NCI-H2081 (cell line): Measurements from ENCODE around the gene PDPR.
A peak's percentile ranks its signal among the peaks of the same experiment; 100 is the strongest.
"Not testable (repeated sequence)": the region's sequence is repeated elsewhere in the genome, so short reads cannot be mapped to it uniquely, and the experiment has no call there.

Experiments
- DNase-seq, 2 experiments: peaks; one replicate each; lab custom pipeline; 2025; lab: John Stamatoyannopoulos, UW

The PDPR gene

DNA sequence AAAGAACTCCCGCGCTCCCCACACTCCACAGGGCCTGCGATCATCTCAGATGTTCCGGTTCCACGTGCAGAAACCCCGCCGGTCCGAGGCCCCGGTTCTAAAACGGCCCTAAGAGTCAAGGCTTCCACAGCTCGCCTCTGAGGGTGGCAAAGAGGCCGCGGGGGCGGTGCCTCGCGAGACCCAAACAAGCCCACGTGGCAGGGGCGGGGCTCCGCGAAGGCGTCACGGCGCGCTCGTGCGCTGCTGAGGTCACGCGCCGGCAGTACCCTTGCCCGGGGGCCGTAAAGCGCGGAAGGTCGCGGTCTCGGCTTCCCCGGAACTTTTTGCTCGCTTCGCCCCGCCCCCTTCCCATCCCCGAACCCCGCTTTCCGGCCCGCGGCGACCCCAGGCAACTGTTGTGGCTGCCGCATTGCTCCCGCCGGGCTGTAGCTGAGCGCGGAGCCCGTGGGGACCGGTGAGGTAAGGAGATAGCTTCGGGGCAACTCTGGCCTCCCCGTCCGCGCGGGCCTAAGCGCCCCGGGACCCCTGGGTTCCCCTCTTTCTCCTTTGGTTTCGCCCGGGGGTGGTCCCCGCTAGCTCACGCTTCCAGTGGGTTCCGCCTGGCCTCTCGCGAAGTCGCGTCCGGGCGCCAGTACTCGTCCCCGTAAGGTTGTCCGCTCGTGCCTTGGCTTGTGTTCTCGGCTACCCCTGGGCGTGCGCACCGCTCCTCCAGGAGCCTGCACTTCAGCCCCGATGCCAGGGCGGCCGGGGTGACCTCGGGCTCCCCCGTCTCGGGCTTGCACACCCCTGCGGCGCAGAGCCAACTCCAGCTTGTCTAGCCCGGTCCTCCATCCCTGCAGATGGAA is at the start of gene PDPR:
Gene PDPR (plus strand): TSS at position 351 of the 845 bp plus-strand sequence. CDS start 6,161 bp downstream, outside the sequence.
- DNase-seq: peak; percentile 56 to 71

DNA sequence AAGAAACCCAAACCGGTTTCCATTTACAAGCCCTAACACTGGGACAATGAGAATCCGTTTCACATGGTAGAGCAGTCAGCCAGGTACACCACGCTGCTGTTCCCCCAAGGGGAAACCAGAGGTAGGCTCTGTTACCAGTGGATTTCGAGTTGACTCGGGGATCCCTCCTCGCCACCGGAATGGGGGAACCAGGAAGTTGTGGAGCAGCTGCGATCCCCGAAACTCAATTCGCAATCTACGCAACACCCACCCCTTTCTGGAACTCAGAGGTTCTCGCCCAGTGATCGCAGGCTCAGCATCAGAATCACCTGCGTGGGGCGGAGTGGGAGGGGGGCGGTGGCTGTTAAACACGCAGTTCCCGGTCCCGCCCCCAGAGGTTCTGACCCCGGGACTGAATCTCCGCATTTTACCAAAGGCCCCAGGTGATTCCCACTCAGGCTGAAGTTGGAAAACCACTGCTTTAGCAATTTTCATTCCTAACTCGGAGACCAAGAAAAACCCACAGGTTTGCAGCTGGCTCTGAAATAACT is 49.2 kb upstream of the PDPR start:
- DNase-seq: peak in 1 of 2 experiments; percentile 16

DNA sequence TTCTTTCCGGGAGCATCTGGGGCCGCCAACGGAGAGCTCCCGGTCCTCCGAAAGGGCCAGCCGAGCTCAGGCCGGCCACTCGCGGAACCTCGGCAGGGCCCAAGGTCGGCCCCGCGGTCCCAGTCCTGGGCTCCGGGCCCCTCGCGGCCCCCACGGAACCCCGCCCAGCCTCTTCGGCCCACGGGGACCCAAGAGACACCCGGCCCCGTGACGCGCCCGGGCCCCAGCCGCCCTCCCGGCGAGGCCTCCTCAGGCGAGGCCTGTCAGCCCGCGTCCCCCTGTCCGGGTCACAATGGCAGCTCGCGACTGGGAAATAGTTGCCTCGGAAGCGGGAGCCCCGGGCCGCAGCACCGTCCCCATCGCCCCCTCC is 48.8 kb upstream of the PDPR start:
- not testable (repeated sequence) for DNase-seq

DNA sequence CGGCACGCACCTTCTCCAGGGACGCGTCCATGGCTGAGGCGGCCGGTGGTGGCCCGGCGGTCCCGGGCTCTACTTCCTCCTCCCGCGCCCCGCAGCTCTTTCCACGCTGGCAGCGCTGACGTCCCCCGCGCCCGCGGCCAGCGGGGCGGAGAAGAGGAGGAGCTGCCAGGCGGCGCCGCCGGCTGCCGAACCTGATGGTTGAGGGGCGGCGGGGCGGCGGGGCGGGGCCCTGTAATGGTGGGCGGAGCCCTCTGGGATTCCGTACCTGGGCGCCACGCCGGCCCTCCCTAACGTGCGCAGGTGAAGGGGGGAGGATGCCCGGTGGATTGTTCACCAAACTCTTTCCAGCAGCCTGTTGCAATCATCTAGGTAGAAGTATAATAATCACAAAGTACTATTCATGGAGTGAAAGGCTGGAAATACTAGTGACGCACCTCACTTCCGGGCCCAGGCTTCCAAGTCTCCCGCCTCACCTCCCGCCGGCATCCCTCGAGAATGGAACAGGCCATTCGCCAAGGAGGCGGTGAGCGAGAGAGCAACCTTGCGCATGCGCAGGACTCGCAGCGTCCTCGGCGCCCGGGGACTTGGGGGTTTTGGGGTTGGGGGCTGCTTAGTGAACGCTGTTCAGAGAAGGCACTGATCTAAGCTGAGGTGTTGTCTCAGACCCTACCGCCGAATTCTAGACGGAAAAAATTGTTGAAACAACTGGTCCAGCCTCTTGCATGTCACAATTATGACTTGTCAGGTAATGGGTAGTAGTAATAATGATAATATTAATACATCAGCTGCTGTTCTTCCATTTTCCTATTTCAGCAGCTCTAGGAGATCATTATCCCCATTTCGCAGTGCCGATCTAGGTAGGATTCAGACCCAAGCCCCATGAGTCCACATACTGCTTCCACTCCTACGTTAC is 48.1 kb upstream of the PDPR start:
- DNase-seq: peak; percentile 87

DNA sequence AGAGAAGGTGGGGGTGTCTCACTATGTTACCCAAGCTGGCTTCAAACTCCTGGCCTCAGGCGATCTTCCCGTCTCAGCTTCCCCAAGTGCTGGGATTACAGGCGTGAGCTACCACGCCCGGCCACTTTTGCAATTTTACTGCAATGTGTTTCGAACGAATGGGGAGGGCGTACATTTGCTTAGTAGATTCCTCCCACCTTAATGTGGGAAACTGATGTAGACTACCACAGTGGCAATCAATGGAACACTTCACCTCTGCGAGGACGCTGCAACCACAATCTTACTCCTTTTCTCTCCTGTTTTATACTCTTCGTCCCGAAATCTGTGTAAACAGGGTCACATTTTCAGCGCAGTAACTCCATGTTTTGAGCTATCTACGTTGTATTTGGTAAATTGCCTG is 47.4 kb upstream of the PDPR start:
- DNase-seq: not testable (repeated sequence)

DNA sequence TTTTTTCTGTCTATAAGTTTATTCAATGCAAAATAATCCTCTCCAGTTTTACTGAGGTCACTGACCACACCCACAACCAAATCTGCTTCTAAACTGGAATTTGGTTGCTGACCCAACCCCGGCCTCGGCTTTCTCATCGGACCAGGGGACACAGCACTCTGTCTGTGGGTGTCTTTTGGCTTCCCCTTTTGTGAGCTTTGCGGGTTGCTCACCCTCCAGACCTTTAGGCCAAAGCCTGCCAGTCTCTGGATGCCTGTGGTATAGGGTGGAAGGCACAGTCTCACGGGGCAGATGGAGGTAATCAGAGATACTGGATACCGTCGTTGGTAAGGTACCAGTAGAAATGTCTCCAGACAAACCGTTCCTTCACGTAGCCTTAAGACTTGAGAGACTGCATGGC is 35.1 kb upstream of the PDPR start:
- not testable (repeated sequence) for DNase-seq

DNA sequence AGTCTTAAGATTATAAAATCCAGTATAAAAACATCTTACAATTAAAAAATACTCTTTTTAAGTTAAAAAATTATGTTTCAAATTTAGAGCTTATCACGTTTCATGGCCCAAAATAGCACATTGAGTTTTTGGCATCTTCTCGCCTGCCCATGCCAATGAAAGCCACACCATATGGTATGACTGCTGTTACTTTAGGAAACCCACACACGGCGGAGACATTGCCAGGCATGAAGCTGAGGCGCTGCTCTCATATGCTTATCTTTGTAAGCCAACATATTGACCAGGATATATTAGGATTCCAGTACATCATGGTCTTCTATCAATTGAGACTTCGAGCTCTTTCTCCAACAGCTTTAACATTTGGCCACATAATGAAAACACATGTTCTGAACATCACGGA is 32.9 kb upstream of the PDPR start:
- DNase-seq: not testable (repeated sequence)

DNA sequence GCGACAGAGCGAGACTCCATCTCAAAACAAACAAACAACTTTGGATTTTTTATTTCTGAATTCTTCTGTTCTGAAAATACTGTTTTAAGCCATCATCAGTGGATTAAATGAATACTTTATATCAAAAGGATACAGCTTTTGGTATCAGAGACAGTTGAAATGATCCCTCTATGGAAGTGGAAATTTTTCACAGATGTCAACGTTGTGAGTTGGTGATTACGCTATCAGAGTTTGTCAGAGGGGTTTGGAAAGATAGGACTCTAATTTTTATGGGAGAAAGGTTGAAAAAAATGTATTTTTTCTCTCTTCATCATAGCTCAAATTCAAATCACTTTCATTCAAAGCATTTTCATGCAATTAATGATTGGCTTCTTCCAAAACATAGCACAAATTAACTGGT is 30.2 kb upstream of the PDPR start:
- DNase-seq: not testable (repeated sequence)

DNA sequence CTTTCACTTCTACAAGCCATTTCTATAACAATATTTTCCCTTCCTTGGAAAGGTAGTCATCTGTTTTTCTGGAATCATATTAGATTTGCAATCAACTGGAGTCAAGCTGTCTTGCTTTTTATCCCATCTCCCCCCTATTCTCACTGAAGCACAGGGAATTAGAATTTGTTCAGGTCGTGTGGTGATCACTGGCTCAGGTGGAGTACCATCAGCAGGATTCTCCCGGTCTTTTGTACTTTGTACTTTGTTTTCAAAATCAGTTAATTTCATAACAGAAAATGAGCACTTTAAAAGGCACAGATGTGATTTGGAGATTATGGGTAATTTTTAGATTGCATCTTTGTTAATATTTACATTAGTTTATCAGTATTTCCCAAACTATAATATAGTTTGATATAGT is 26.0 kb upstream of the PDPR start:
- DNase-seq: not testable (repeated sequence)

DNA sequence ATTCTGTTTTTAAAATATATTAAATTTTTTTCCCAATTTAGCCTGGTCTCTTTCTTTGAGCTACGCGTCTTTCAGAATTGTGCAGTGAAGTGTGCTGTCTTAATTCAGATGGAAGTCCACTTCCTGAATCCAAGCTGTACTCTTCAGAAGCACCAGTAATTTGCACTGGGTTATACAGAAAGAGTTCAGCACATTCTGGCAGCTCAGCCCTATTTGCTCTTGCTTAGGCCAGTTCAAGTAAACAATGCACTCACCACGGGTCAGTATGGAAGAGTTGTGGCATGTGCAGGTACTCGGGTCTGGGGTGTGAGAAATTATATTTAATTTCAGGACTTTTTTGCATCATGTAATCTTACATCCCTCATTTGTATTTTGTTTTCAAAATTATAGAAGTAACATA is 25.3 kb upstream of the PDPR start:
- not testable (repeated sequence) for DNase-seq

DNA sequence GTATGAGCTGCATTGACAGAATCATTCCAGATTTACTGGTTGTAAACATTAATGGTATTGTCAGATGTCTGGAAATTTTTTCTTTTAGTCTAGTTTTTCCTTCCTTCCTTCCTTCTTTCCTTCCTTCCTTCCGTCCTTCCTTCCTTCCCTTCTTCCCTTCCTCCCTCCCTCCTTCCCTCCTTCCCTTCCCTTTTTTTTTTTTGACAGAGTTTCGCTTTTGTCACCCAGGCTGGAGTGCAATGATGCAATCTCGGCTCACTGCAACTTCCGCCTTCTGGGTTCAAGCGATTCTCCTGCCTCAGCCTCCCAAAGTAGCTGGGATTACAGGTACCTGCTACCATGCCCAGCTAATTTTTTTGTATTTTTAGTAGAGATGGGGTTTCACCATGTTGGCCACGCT is 24.8 kb upstream of the PDPR start:
- not testable (repeated sequence) for DNase-seq

DNA sequence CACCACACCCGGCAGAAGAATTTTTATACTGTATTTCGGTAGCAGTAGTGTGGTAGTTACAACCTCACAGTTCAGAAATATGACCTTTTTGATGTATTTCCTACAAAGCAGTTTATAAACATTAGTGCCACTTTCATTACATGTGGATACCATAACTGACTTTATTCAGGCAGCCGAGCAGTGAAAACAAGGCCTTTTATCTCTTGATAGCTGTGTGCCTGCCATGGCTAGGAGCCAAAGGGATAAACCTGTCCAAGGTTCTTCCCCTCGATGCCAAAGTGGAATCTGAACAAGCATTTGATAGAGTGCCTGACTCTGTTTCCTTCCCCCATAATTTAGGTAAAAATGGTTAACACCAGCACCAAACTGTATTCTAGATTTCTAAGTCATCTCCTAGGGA is 23.0 kb upstream of the PDPR start:
- peak in 1 of 2 experiments; percentile 7 for DNase-seq

DNA sequence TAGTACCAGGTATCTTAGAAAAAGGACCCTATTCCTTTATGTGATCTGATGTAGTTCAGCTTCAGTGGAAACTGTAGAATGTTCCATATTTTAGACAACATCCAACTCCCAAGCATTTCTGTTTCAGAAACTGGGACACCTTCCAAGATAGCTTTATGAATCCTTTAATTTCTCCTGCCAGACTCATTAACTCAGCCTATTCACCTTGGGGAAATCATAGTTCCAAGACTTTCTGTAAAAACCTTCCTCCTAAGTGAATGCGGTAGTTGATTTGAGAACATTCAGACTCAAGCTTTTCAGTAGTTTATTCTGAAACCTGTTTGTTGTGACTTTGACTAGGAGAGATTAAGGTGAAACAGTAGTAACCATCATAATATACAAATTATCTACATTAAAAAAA is 20.0 kb upstream of the PDPR start:
- DNase-seq: not testable (repeated sequence)

DNA sequence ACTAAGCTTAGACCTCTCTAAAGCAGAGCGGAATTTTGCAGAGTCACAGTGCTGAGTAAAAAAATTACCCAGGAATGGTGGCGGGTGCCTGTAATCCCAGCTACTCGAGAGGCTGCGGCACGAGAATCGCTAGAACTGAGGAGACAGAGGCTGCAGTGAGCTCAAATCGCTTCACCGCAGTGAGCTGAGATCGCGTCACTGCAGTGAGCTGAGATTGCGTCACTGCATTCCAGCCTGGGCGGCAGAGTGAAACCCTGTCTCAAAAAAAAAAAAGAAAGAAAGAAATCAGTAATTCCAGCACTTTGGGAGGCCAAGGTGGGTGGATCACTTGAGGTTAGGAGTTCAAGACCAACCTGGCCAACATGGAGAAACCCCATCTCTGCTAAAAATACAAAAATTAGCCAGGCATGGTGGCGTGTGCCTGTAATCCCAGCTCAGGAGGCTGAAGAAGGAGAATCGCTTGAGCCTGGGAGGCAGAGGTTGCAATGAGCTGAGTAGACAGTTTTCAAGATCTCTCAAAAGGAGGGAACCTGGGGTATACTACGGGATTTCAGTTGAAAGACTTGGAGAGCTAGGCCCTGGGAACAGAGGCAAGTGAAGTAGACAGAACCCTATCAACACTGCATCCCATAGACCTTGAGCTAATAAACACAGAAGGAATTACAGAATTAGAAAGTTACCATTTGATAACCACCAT is 4.4 kb upstream of the PDPR start:
- not testable (repeated sequence) for DNase-seq

DNA sequence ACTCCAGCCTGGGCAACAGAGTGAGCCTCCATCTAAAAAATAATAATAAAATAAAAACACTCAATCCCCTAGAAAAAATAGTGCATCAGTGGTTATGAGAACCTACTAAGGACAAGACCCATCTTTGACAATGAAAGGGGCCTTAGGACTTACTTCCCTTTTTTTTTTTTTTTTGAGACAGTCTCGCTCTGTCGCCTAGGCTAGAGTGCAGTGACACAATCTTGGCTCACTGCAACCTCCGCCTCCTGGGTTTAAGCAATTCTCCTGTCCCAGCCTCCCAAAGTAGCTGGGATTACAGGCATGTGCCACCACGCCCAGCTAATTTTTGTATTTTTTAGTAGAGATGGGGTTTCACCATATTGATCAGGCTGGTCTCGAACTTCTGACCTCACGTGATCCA is 2.0 kb upstream of the PDPR start:
- not testable (repeated sequence) for DNase-seq

DNA sequence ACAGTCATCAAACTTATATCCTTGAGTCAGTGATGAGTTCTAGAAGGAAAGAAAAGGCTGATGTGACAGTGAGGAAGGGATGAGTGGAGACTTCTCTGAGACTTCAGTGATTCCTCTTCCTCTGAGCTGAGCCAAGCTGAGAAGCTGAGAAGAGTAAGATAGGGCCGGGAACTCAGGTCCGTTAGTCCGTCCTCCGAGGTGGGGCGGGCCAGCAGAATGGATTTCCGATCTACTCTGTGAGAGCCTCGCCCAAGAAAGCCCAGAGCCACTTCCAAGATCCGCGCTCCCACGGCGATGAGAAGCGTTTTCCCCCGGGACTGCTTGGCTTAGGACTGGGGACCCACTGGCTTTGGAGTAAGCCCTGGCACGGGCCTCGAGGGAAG is 542 bp upstream of the PDPR start:
- not testable (repeated sequence) for DNase-seq

DNA sequence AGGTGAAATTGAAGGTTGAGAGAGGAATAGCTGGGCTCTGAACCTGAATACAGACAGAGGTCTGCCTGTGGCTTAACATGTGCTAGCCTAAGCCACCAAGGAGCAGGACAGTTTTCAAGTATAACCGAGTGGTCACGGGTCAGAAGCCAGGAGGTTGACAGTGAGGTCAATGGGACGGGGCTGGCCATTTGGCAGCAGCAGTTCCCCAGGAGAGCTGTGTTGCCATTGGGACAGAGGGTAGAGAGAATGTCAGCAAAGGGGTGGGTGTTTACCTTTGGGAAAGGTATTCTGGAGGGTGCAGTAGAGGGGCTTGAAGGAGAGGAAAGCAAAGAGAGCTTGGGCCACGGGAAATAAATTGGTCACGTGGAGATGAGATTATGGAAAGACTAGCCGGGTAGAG is 4.2 kb downstream of the PDPR start:
- DNase-seq: not testable (repeated sequence)

DNA sequence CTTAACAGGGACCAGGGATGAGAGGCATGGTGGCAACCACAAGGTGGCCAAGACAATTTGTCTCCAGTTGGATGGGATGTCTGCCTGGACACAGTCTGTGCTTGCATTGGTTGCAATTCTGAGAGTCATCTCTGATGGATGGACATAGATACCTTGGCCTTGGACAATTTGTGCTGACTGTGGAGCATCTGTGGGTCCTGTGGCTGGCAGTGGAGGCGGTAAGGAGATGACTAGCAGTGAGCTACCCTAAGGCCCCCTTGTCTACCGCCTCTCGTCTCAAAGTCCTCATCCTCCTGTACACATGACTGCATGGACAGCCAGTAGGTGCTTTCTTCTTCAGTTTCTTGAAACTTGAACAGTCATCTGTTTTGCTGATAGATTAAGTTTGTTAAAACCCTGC is 4.6 kb downstream of the PDPR start:
- not testable (repeated sequence) for DNase-seq

DNA sequence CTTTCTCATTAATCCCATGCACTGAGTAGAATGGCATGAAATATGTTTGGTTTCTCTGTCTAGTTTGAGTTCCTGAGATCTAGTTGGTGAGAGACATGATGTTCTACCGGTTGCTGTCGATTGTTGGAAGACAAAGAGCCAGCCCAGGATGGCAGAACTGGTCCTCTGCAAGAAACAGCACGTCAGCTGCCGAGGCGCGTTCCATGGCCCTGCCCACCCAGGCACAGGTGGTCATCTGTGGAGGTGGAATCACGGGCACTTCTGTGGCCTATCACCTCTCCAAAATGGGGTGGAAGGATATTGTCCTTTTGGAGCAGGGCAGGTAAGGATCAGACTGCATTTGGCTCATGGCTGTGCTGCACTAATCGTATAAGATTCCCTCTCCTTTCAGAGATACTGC is 6.3 kb downstream of the PDPR start:
- DNase-seq: not testable (repeated sequence)

DNA sequence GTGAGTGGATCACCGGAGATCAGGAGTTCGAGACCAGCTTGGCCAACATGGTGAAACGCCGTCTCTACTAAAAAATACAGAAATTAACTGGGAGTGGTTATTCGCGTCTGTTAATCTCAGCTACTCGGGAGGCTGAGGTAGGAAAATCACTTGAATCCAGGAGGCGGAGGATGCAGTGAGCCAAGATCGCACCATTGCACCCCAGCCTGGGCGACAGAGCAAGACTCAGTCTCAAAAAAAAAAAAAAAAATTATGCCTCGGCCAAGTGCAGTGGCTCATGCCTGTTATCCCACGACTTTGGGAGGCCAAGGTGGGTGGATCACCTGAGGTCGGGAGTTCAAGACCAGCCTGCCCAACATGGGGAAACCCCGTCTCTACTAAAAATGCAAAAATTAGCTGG is 9.7 kb downstream of the PDPR start:
- DNase-seq: not testable (repeated sequence)

DNA sequence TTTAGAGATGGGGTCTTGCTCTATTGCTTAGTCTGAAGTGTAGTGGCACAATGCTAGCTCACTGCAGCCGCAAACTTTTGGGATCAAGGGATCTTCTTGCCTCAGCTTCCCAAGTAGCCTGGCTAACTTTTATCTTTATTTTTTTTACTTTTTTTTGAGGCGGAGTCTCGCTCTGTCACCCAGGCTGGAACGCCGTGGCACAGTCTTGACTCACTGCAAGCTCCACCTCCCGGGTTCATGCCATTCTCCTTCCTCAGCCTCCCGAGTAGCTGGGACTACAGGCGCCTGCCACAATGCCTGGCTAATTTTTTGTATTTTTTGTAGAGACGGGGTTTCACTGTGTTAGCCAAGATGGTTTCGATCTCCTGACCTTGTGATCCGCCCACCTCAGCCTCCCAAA is 12.1 kb downstream of the PDPR start:
- not testable (repeated sequence) for DNase-seq

DNA sequence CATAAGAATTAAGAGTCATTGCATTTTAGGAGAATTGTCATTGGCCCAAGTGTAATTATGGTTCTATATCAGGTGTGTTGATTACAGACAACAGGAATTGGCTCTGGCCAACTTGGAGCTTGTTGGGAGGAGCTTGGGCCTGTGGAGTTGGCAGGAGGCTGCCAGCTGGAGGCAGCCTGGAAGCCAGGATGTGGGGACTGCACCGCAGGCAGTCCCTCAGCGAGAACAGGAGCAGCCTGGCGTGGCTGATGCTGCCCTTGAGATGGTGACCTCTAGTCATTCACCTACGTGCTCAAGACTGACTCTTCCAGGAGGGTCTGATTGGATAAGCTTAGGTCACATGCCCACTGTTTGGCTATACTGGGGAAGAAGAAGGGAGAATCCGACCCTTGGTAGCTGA is 13.6 kb downstream of the PDPR start:
- not testable (repeated sequence) for DNase-seq
